Measurements from ENCODE around the gene PTGDR.
A peak's percentile ranks its signal among the peaks of the same experiment; 100 is the strongest.

PTGDR gene, protein sequence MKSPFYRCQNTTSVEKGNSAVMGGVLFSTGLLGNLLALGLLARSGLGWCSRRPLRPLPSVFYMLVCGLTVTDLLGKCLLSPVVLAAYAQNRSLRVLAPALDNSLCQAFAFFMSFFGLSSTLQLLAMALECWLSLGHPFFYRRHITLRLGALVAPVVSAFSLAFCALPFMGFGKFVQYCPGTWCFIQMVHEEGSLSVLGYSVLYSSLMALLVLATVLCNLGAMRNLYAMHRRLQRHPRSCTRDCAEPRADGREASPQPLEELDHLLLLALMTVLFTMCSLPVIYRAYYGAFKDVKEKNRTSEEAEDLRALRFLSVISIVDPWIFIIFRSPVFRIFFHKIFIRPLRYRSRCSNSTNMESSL

DNA sequence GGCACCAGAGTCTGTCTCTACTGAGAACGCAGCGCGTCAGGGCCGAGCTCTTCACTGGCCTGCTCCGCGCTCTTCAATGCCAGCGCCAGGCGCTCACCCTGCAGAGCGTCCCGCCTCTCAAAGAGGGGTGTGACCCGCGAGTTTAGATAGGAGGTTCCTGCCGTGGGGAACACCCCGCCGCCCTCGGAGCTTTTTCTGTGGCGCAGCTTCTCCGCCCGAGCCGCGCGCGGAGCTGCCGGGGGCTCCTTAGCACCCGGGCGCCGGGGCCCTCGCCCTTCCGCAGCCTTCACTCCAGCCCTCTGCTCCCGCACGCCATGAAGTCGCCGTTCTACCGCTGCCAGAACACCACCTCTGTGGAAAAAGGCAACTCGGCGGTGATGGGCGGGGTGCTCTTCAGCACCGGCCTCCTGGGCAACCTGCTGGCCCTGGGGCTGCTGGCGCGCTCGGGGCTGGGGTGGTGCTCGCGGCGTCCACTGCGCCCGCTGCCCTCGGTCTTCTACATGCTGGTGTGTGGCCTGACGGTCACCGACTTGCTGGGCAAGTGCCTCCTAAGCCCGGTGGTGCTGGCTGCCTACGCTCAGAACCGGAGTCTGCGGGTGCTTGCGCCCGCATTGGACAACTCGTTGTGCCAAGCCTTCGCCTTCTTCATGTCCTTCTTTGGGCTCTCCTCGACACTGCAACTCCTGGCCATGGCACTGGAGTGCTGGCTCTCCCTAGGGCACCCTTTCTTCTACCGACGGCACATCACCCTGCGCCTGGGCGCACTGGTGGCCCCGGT lies at the start of gene PTGDR:
PTGDR (plus strand) TSS at position 198 of the 778 bp plus-strand sequence; CDS start at position 315, 117 bp downstream.
- no peak for FAIRE-seq

DNA sequence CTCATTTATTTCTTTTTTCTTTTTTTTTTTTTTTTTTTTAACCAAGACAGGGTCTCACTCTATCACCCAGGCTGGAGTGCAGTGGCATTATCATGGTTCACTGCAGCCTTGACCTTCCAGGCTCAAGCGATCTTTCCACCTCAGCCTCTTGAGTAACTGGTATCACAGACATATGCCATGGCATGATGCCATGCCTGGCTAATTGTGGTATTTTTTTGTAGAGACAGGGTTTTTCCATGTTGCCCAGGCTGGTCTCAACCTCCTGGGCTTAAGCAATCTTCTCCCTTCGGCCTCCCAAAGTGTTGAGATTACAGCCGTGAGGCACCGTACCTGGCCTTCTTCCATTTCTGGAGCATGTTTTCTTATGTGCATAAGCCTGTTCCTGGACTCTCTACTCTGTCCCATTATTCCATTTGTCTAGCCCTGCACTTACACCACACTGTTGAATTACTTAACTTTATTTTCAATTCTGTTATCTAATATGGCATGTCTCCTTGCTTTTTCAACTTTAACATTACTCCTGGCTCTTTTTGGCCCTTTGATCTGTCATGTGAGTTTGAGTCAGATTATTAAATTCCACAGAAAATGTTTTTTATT lies 47.9 kb upstream of the PTGDR start:
- no peak for FAIRE-seq

GRCh38 chr14:52220924-52221811 lies 46.3 kb upstream of the PTGDR start:
- peak; percentile 51 for FAIRE-seq

GRCh38 chr14:52222901-52223300 lies 44.6 kb upstream of the PTGDR start:
- no peak for FAIRE-seq

GRCh38 chr14:52227619-52228222 lies 39.8 kb upstream of the PTGDR start:
- no peak for FAIRE-seq

GRCh38 chr14:52233693-52234092 lies 33.8 kb upstream of the PTGDR start:
- FAIRE-seq: no peak

DNA sequence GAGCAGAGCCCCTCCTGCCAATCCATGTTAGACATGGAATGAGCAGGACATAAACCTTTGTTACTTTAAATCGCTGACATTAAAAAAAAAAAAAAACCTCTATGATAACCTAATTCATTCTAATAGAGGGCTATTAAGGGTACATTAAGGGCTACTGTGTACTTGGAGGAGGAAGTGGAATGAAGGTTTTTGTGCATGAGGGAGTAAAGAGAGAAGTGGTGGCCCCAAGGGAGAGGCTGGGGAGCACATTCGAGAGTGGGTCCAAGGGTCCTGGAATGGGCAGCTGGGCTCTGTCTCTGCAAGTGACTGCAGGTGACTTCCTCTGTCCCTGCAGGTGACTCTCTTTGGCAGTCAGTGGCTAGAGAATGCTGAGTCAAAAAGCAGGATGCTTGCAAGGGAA lies 32.1 kb upstream of the PTGDR start:
- no peak for FAIRE-seq

DNA sequence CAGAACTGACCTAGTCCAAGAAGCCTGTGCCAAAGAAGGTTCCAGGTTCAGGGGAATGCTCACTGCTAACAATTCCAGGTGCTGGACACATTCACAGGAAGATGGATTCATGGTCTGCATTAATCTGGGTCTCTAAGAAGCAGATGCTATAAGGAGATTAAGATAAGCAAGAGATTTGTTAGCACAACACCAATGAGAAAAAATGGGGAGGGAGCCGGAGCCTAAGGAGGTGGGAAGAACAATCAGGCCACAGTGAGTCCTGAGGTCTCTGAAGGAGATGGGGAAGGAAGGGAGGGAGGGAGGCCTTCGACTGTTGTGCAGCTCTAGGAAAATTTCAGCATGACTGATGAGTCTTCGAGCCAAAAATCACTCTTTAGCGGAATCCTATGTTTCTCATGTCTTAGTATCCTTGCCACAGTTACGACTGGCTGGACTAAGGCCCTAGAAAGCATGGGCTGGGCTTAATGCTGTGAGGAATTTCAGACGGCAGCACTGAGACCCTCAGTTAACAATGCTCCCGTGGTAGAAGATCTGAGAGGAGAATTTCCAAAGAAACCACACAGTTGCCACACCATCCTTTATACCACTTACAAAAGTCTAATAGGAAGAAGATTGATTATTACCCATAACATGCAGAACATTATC lies 31.5 kb upstream of the PTGDR start:
- FAIRE-seq: no peak

DNA sequence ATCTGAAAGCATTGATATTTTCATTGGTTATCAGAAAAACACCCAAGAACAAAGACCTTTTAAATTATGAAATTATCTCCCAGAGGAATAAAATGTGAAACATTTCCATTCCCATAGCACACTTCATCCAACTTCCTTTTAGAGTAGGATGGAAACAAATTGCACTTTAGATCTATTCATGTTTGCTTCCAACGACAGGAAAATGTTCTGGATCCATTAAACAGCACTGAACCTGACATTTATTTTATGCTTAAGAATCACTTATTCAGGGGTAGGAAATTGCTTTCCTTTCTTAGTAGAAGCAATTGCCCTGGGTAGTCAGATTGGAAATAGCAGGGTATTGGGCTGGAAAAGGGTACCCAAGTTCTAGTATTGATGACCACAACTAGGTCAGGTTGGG lies 28.8 kb upstream of the PTGDR start:
- FAIRE-seq: no peak

DNA sequence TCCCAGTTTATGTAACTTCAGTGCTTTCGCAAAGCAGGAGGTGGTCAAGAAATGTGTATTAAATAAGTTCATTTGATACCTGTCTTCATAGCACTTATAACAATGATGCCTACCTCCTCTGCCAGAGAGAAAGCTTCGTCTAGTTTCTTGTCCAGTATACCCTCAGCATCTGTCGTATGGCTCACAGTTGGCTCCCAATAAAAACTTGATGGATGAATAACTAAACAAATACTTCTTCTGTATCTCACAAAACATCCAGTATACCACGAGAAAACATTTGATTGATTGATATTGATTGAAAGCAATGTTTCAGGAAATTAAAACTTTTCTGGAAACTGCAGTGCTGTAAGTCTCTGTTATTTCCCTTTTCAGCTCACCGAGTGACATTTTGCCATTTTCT lies 26.9 kb upstream of the PTGDR start:
- no peak for FAIRE-seq

DNA sequence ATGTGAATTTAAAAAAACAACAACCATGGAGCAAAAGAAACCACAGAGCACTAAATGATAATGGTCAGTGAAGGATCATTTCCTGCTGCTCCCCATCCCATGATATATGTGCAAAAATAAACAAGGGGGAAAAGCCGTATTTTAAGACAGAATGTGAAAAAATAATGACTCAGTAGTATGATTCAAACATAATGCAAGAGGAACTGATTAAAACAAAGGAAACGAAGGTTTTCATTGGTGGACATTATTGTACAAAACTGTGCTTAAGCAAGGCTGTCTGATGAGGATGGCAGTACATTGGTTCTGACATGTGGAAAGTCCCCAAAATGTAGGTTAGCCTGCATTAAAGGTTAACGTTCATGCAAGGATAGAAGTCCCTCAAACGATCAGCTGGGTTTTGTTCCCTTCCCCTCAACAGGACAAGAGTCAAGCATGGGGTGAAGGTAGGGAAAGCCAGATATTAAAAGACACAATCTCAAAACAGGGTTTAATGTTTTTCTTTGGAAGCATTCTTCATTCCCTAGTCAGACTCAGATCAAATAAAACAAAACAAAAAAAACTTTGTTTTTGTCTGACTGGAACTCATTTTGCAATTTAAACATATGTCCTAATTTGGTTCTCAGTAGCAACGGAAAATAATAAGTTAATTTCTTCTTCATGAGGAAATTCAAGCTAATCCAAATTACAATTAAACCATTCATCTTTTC lies 26.3 kb upstream of the PTGDR start:
- FAIRE-seq: no peak

GRCh38 chr14:52244328-52244727 lies 23.2 kb upstream of the PTGDR start:
- no peak for FAIRE-seq

- no peak for FAIRE-seq
Observed at GRCh38 chr14:52244997-52245396, 22.5 kb upstream of the PTGDR start.

GRCh38 chr14:52248057-52248456 lies 19.4 kb upstream of the PTGDR start:
- FAIRE-seq: no peak

DNA sequence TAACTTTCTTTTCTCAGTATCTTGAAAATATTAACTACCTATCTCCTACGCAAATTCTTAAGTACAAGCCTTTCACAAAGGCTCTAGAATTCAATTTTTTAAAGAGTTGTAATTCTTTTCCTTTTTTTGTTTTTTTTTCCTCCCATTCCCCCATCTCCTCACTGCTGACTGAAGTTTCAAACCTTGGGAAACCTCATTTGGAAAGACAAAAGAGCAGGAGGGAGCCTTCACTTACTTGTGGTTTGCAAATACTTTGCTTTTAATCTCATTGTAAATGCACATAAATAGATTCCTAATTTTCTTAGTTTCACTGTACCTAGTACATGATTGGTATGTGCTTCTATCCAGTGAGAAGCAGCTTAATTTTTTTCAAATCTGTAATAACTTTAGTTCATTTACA lies 15.8 kb upstream of the PTGDR start:
- FAIRE-seq: no peak

GRCh38 chr14:52253503-52253902 lies 14.0 kb upstream of the PTGDR start:
- no peak for FAIRE-seq

- FAIRE-seq: no peak
Observed at GRCh38 chr14:52254086-52254485, 13.4 kb upstream of the PTGDR start.

GRCh38 chr14:52258783-52259182 lies 8.7 kb upstream of the PTGDR start:
- FAIRE-seq: no peak

- no peak for FAIRE-seq
Observed at GRCh38 chr14:52259434-52259833, 8.1 kb upstream of the PTGDR start.

GRCh38 chr14:52262600-52262999 lies 4.9 kb upstream of the PTGDR start:
- FAIRE-seq: no peak

DNA sequence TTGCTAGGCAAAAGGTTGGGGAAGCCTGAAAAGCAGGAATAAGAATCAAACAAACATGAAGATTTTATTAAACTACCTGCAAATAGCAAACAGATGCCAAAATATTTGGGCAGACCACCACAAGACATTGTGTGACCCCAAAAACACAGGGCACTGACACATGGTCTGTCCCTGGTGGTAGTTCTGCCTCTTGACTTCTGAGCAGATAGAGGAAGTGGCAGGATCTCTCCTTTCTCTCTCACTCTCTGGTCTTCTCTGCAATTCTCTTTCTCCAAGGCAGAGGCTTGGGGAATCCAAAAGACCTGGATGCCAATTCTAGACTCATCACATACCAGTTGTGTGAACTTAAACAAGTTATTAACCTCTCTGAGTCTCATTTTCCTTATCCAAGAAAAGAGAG lies 4.3 kb upstream of the PTGDR start:
- no peak for FAIRE-seq

All from colon (tissue), 2 donors.